GM19455 (cell line): Measurements from ENCODE around the gene STAT5A.
"Not testable (repeated sequence)": the region's sequence is repeated elsewhere in the genome, so short reads cannot be mapped to it uniquely, and the experiment has no call there.

ENCODE experiments used
- ATAC-seq: cut with Tn5 transposase; IDR thresholded peaks from one replicate; pipeline ENCODE4 v1.9.1; 2021; ENCODE audit not compliant: unreplicated experiment

STAT5A gene

GRCh38 chr17:42305031-42305330 lies 16.7 kb downstream of the STAT5A start:
- ATAC-seq, result not testable (repeated sequence)

- ATAC-seq, result no peak
These were observed 17.5 kb downstream of the STAT5A start for GRCh38 chr17:42305543-42306384.

GRCh38 chr17:42306385-42306667 lies 18.0 kb downstream of the STAT5A start:
- no peak for ATAC-seq

GRCh38 chr17:42307362-42307927 lies 19.1 kb downstream of the STAT5A start:
- no peak for ATAC-seq

- ATAC-seq, result no peak
These were observed 20.1 kb downstream of the STAT5A start for GRCh38 chr17:42308446-42308845.

- no peak for ATAC-seq
These were observed 20.8 kb downstream of the STAT5A start for GRCh38 chr17:42309142-42309541.

- ATAC-seq, result no peak
These were observed 21.9 kb downstream of the STAT5A start for GRCh38 chr17:42309986-42310786.

GRCh38 chr17:42310787-42311215 lies 22.5 kb downstream of the STAT5A start:
- no peak for ATAC-seq

- ATAC-seq, result no peak
These were observed 23.1 kb downstream of the STAT5A start for GRCh38 chr17:42311240-42312034.

GRCh38 chr17:42312035-42312284 lies 23.7 kb downstream of the STAT5A start:
- no peak for ATAC-seq

GRCh38 chr17:42312285-42313130 lies 24.2 kb downstream of the STAT5A start:
- no peak for ATAC-seq

- ATAC-seq, result no peak
These were observed 25.1 kb downstream of the STAT5A start for GRCh38 chr17:42313389-42313772.

- ATAC-seq, result no peak
These were observed 25.7 kb downstream of the STAT5A start for GRCh38 chr17:42313773-42314566.

GRCh38 chr17:42315402-42316156 lies 27.3 kb downstream of the STAT5A start:
- no peak for ATAC-seq

GRCh38 chr17:42316755-42317154 lies 28.5 kb downstream of the STAT5A start:
- no peak for ATAC-seq

GRCh38 chr17:42317266-42317845 lies 29.1 kb downstream of the STAT5A start:
- no peak for ATAC-seq

- ATAC-seq, result not testable (repeated sequence)
These were observed 29.7 kb downstream of the STAT5A start for GRCh38 chr17:42317967-42318366.

- no peak for ATAC-seq
These were observed 33.3 kb downstream of the STAT5A start for GRCh38 chr17:42321555-42321954.
